GM12891 (cell line): ENCODE data around the gene ANGEL1.

Experiments
- DNase-seq: peaks from one replicate; pipeline ENCODE4 v3.0.0; 2011; ENCODE audit warnings: low spot score; ENCODE audit not compliant: insufficient read length
- FAIRE-seq: peaks from 2 replicates; lab custom pipeline; 2011; peaks lifted over from hg19 to GRCh38; lab: Jason Lieb, UNC
- PAX5 ChIP-seq: IDR thresholded peaks from 2 replicates; pipeline ENCODE4 v1.6.1; 2011; ENCODE audit warnings: low read length, moderate library complexity, mild to moderate bottlenecking; ENCODE audit not compliant: insufficient read depth, severe bottlenecking
- POLR2A ChIP-seq: IDR thresholded peaks from 2 replicates; pipeline ENCODE4 v1.6.1; 2011; ENCODE audit warnings: low read depth, low read length, control low read depth
- POLR2AphosphoS5 ChIP-seq: IDR thresholded peaks from 2 replicates; pipeline ENCODE4 v1.6.1; 2011; ENCODE audit warnings: low read depth, low read length, control low read depth
- POU2F2 ChIP-seq: IDR thresholded peaks from 2 replicates; pipeline ENCODE4 v1.6.1; 2011; ENCODE audit warnings: low read depth, mild to moderate bottlenecking, control low read depth, low read length, moderate library complexity
- SPI1 ChIP-seq: IDR thresholded peaks from 2 replicates; pipeline ENCODE4 v1.6.1; 2011; ENCODE audit warnings: low read depth, low read length, control low read depth
- TAF1 ChIP-seq: IDR thresholded peaks from 2 replicates; pipeline ENCODE4 v1.6.1; 2011; ENCODE audit warnings: low read depth, low read length, control low read depth

The ANGEL1 gene

GRCh38 chr14:76793956-76794355 lies 18.7 kb downstream of the ANGEL1 start:
- no peak for TF ChIP-seq POLR2AphosphoS5
- no peak for TF ChIP-seq SPI1
- no peak for TF ChIP-seq TAF1
- TF ChIP-seq PAX5: no peak
- TF ChIP-seq POLR2A: no peak
- DNase-seq: no peak
- no peak for FAIRE-seq

GRCh38 chr14:76793324-76793723 lies 19.4 kb downstream of the ANGEL1 start:
- no peak for FAIRE-seq
- no peak for TF ChIP-seq POLR2AphosphoS5
- TF ChIP-seq PAX5: no peak
- TF ChIP-seq POLR2A: no peak
- TF ChIP-seq POU2F2: no peak
- no peak for TF ChIP-seq SPI1
- TF ChIP-seq TAF1: no peak
- DNase-seq: no peak

- TF ChIP-seq POLR2A: no peak
- TF ChIP-seq TAF1: no peak
- TF ChIP-seq PAX5: no peak
- TF ChIP-seq POLR2AphosphoS5: no peak
- TF ChIP-seq SPI1: no peak
- TF ChIP-seq POU2F2: no peak
- FAIRE-seq: no peak
- no peak for DNase-seq
Observed at GRCh38 chr14:76792422-76792821, 20.3 kb downstream of the ANGEL1 start.

- DNase-seq (no peak), FAIRE-seq (no peak)
- TF ChIP-seq POLR2AphosphoS5 (no peak), POLR2A (no peak), POU2F2 (no peak), SPI1 (no peak), PAX5 (no peak), TAF1 (no peak)
Observed at GRCh38 chr14:76786601-76787000, 26.1 kb downstream of the ANGEL1 start.

DNA sequence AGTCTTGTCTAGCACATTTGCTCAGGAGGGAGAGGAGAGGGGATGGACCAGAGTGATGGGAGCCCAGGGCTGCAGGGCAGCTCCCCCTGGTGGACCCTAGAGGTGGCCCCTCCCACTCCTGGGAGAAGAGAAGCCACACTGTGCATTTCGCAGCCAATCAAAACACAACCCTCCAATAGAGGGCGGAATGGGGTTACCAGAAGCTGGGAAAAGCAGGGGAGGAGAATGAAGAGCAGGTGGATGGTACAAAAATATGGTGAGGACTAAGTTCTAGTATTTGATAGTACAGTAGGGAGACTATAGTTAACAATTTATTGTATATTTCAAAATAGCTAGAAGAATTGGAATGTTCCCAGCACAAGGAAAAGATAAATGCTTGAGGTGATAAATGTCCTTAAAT lies 27.8 kb downstream of the ANGEL1 start:
- peak; percentile 95 for FAIRE-seq

DNA sequence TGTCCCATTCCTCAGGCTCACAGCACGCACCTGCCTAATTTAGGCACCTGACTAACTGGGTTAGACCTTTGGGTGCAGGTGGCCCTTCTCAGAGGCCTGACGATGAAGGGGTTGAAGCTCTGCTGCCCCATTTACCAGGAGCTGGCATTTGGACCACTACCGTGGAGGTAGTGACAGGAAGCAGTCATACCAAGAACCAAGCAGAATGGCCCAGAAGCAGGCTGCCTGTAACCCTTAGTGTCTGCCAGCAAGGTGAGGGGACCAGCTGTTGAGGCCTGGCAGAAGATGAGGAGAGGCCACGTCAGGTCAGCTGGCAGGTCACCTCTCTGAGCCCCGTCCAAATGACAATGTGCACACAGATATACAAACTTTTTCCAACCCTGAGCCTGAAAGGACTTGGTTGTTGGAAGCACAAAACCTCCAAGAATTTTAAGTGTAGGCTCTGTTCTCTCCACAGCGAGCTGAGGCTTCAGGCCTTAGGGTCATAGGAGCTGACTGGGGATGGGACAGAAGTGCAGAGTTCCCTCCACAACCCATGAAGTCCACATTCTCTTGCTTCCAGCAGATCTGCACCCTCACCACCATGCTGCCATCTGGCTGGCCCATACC lies 28.3 kb downstream of the ANGEL1 start:
- DNase-seq (no peak), FAIRE-seq (peak; percentile 20)
- TF ChIP-seq TAF1 (no peak), POLR2AphosphoS5 (no peak), POLR2A (no peak), PAX5 (no peak), SPI1 (no peak), POU2F2 (no peak)

More for the DNA sequence above, 27.8 kb downstream of the ANGEL1 start:
- DNase-seq: peak; percentile 74
- TF ChIP-seq PAX5: no peak
- TF ChIP-seq POU2F2: no peak
- no peak for TF ChIP-seq TAF1
- no peak for TF ChIP-seq POLR2AphosphoS5
- no peak for TF ChIP-seq SPI1
- TF ChIP-seq POLR2A: no peak

GRCh38 chr14:76782885-76783566 lies 29.7 kb downstream of the ANGEL1 start:
- FAIRE-seq (peak; percentile 78), DNase-seq (no peak)
- TF ChIP-seq POU2F2 (no peak), POLR2A (no peak), TAF1 (no peak), POLR2AphosphoS5 (no peak), PAX5 (no peak), SPI1 (peak; percentile 39; the same call in 1 of the 2 replicates)

DNA sequence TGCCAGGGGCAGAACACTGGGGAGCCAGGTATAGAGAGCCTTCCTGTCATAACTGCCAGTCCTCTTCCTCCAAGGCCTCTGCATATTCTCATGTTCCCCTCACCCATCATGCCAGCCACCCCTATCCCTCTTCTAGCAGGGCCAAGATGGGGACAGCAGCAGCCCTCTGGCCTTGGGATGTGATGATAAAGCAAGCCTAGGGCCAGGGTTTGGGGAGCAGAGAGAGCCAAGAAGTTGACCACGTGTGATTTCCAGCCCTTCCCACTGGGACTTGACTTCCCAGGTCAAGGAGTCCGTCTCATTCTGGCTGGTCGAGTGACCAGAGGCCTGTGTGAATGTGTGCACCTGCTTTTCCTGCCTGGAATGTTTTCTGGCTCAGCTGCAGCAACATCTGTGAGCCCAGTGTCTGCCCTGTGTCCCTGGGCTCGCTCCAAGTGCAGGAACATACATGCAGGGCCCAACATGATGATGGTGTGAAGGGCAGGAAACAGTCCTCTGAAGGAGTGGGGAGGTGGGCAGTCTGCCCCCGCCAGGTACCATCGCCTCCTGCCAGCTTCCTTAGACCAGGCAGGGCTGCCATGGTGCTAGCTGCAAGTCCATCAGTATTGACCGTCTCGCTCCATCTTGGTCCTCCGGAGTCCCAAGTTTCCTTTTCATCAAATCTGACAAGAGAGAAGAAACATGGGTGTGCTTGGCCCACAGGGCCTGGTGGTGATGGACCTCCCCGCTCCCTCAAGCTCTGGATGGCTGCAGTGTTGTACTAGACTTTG lies 30.4 kb downstream of the ANGEL1 start:
- DNase-seq (no peak), FAIRE-seq (peak; percentile 9)
- TF ChIP-seq TAF1 (no peak), POLR2AphosphoS5 (no peak), SPI1 (no peak), POLR2A (no peak), PAX5 (no peak), POU2F2 (no peak)

DNA sequence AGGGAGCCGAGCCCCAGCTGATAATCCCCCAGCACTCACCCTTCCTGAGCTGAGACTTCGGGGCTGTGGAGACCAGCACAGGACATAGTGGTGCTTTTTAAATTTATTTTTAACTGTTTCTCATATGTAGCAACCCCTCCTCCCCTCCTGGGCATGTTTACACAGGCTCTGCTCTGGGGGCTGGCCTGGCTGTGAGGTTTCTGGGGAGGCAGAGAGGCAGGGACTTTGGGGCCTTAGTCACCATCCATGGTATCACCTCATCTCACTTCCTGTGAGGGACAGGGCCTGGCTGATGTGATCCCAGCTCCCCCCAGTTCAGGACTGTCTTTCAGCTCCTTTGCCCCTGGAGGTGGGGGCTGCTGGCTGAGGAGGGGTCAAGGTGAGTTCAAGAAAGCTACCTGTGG lies 31.0 kb downstream of the ANGEL1 start:
- TF ChIP-seq PAX5 (no peak), TAF1 (no peak), SPI1 (no peak), POU2F2 (no peak), POLR2AphosphoS5 (no peak), POLR2A (no peak)
- no peak for FAIRE-seq
- DNase-seq: no peak

DNA sequence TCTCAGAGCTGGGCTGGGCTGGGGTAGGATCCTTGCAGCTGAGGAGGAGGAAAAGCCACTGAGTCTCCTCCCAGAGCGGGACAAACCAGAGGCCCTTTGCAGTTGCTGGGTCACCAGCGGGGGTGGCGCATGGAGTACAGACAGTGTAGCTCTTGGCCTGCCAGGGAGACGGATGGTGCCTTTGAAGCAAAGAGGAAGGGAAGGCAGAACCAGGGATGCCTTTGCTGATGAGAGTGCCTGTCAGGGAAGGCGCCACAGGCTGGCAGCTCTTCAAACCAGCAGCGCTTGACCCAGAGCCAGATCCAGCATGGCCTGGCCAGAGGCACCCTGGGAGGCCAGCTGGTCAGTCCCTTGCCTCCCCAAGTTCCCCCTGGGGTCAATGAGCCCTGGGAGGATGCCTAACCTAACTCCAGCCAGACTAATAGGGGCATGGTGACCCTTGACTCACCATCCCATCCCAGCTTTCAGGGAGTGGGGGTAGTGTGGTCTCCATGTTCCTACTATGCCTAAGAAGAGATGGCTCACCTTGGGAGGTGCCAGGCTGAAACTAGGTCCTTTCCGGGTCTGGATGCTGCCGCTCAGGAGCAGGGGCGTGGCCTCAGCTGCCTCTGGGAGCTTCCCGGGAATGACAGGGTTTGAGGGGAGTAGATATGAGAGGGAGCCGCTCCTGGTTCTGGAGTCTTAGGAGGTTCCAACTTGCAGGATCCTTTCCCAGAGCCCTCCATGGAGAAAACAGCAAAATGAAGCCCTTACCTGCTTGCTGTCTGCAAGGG lies 31.6 kb downstream of the ANGEL1 start:
- FAIRE-seq: no peak
- DNase-seq: no peak

More for the DNA sequence above, 31.6 kb downstream of the ANGEL1 start:
- TF ChIP-seq PAX5: no peak
- no peak for TF ChIP-seq POLR2AphosphoS5
- TF ChIP-seq TAF1: no peak
- TF ChIP-seq POLR2A: no peak
- no peak for TF ChIP-seq SPI1
- TF ChIP-seq POU2F2: no peak
